HT1080 (cell line): ENCODE results near the gene COL4A2. TPM values are rescaled to one million over a fixed set of nuclear protein-coding genes. Genes with fewer than 3 reads are reported as not detected.
A peak's percentile ranks its signal among the peaks of the same experiment; 100 is the strongest.

ENCODE experiments used
- DNase-seq: peaks from one replicate; pipeline ENCODE4 v3.0.0-alpha.2; 2015; ENCODE audit warnings: low read depth
- polyA plus RNA-seq, 2 experiments: library from polyadenylated mRNA; depleted of rRNA; stranded (reverse); fragments of >200 nt; gene quantifications; 2 replicates each; pipeline ENCODE4 v1.2.3, GENCODE V29; 2015
- total RNA-seq: library from RNA; depleted of rRNA; stranded (reverse); fragments of >200 nt; shearing (Covaris generic); gene quantifications from 2 replicates; pipeline ENCODE4 v1.2.3, GENCODE V29; 2014; rRNA removed

The COL4A2 gene
- 219 and 244 TPM in 2 replicates for total RNA-seq
- polyA plus RNA-seq (2015; cell fraction: cytosol; rRNA removed), result 93.0 and 97.2 TPM in 2 replicates
- 1,050 and 1,175 TPM in 2 replicates for polyA plus RNA-seq (2015; cell fraction: nucleus; rRNA removed)

- DNase-seq, result peak; percentile 71
Measured at GRCh38 chr13:110306960-110307766, at the start of gene COL4A2, which contains the start of gene COL4A1. Gene COL4A2, plus strand, starts transcription at chr13:110307284. Its CDS starts 620 bp downstream, at chr13:110307904. Gene COL4A1, minus strand, starts transcription at chr13:110307157. Its CDS starts 130 bp downstream, at chr13:110307027.

- DNase-seq, result no peak
Measured at GRCh38 chr13:110257408-110257807, 49.7 kb upstream of the COL4A2 start.

GRCh38 chr13:110258876-110259631 is 48.0 kb upstream of the COL4A2 start:
- DNase-seq, result peak; percentile 28

- no peak for DNase-seq
Measured at GRCh38 chr13:110259651-110260050, 47.4 kb upstream of the COL4A2 start.

- no peak for DNase-seq
Measured at GRCh38 chr13:110261166-110262081, 45.7 kb upstream of the COL4A2 start.

- DNase-seq, result no peak
Measured at GRCh38 chr13:110262082-110262436, 45.0 kb upstream of the COL4A2 start.

- DNase-seq, result no peak
Measured at GRCh38 chr13:110262508-110263291, 44.4 kb upstream of the COL4A2 start.

- DNase-seq, result no peak
Measured at GRCh38 chr13:110263404-110263803, 43.7 kb upstream of the COL4A2 start.

GRCh38 chr13:110263888-110264287 is 43.2 kb upstream of the COL4A2 start:
- no peak for DNase-seq

- no peak for DNase-seq
Measured at GRCh38 chr13:110264685-110265275, 42.3 kb upstream of the COL4A2 start.

GRCh38 chr13:110265341-110265681 is 41.8 kb upstream of the COL4A2 start:
- no peak for DNase-seq

- no peak for DNase-seq
Measured at GRCh38 chr13:110265682-110266430, 41.2 kb upstream of the COL4A2 start.

- DNase-seq, result no peak
Measured at GRCh38 chr13:110266431-110266809, 40.7 kb upstream of the COL4A2 start.

GRCh38 chr13:110266983-110267382 is 40.1 kb upstream of the COL4A2 start:
- DNase-seq, result no peak

- DNase-seq, result no peak
Measured at GRCh38 chr13:110268061-110268460, 39.0 kb upstream of the COL4A2 start.

GRCh38 chr13:110268576-110269185 is 38.4 kb upstream of the COL4A2 start:
- DNase-seq, result no peak

- DNase-seq, result no peak
Measured at GRCh38 chr13:110269509-110270185, 37.4 kb upstream of the COL4A2 start.

GRCh38 chr13:110270507-110270906 is 36.6 kb upstream of the COL4A2 start:
- no peak for DNase-seq
